Measurements from ENCODE around the gene MGME1. TPM values are rescaled to one million over a fixed set of nuclear protein-coding genes. Genes with fewer than 3 reads are reported as not detected.

The MGME1 gene
- 10 to 100 TPM; 46.6 to 50.7 TPM for total RNA-seq

GRCh38 chr20:17968366-17969277 lies at the start of gene MGME1, which contains the start of gene SNX5:
Gene MGME1, plus strand, starts transcription at chr20:17969018. Its CDS starts 842 bp downstream, at chr20:17969860.
Gene SNX5, minus strand, starts transcription at chr20:17968794. Its CDS starts 369 bp downstream, at chr20:17968425.
- H3K36me3 Mint-ChIP-seq, result peaks cover 68% of the 10 kb centered on the region
- CTCF ChIA-PET, result interaction anchor here (1.0 to 8.3 kb wide), 8 partner anchors 12 to 464 kb away, joined by 3 to 53 read pairs (median 6); partner anchors contain the start of gene RRBP1
- peak; percentile 91 for ATAC-seq

GRCh38 chr20:17919149-17919548 lies 49.7 kb upstream of the MGME1 start:
- H3K27me3 Mint-ChIP-seq, result peaks cover 53% of the 10 kb centered on the region
- peaks cover 6% of the 10 kb centered on the region for H3K4me1 Mint-ChIP-seq
- no peak overlapping the region for H3K27ac Mint-ChIP-seq
- DNase-seq, result no peak
- CTCF ChIA-PET, result no interaction called here
- ATAC-seq, result no peak
- H3K4me3 Mint-ChIP-seq, result no peak overlapping the region
- no peaks in the 10 kb centered on the region for H3K36me3 Mint-ChIP-seq
- no peaks in the 10 kb centered on the region for H3K9me3 Mint-ChIP-seq (ENCODE audit: low read depth)

More at GRCh38 chr20:17968366-17969277, at the start of gene MGME1, which contains the start of gene SNX5:
- H3K4me3 Mint-ChIP-seq, result peak within 1 kb of the TSS; percentile 87
- peaks cover 38% of the 10 kb centered on the region for H3K4me1 Mint-ChIP-seq
- DNase-seq, result peak; percentile 100
- H3K27me3 Mint-ChIP-seq, result no peaks in the 10 kb centered on the region
- H3K27ac Mint-ChIP-seq, result peak within 1 kb of the TSS; percentile 97
- no peaks in the 10 kb centered on the region for H3K9me3 Mint-ChIP-seq (ENCODE audit: low read depth)

DNA sequence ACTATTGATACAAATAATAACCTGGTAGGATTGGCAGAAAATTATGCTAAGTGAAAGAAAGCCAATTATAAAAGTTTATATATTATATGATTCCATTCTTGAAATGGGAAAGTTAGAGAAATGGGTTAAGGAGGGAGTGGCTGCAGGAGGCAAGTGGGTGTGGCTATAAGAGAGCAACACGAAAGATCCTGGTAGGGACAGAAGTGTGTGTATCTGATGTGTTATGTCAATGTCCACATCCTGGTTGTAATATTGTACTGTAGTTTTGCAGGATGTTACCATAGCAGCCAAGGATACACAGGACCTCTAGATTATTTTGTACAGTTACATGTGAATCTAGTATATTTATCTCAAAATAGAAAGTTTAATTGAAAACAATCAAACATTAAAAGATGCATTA lies 47.0 kb upstream of the MGME1 start:
- ATAC-seq, result no peak
- CTCF ChIA-PET, result no interaction called here
- no peaks in the 10 kb centered on the region for H3K9me3 Mint-ChIP-seq (ENCODE audit: low read depth)

GRCh38 chr20:17925141-17925939 lies 43.5 kb upstream of the MGME1 start:
- Mint-ChIP-seq H3K4me3 (no peak overlapping the region), H3K27ac (no peak overlapping the region), H3K27me3 (peaks cover 35% of the 10 kb centered on the region), H3K4me1 (no peaks in the 10 kb centered on the region), H3K36me3 (no peaks in the 10 kb centered on the region), H3K9me3 (ENCODE audit: low read depth) (no peaks in the 10 kb centered on the region)
- DNase-seq (no peak), ATAC-seq (no peak)
- CTCF ChIA-PET, result no interaction called here

More for the DNA sequence above, 47.0 kb upstream of the MGME1 start:
- Mint-ChIP-seq H3K27ac (no peak overlapping the region), H3K4me1 (peaks cover 2% of the 10 kb centered on the region), H3K4me3 (no peak overlapping the region), H3K36me3 (no peaks in the 10 kb centered on the region), H3K27me3 (peaks cover 51% of the 10 kb centered on the region)
- DNase-seq, result no peak

- ATAC-seq (no peak), DNase-seq (no peak)
- no peaks in the 10 kb centered on the region for H3K9me3 Mint-ChIP-seq (ENCODE audit: low read depth)
- H3K36me3 Mint-ChIP-seq, result no peaks in the 10 kb centered on the region
- no peak overlapping the region for H3K27ac Mint-ChIP-seq
- CTCF ChIA-PET, result no interaction called here
- no peaks in the 10 kb centered on the region for H3K4me1 Mint-ChIP-seq
- H3K4me3 Mint-ChIP-seq, result no peak overlapping the region
- H3K27me3 Mint-ChIP-seq, result peaks cover 32% of the 10 kb centered on the region
Measured at GRCh38 chr20:17925940-17926300, 42.9 kb upstream of the MGME1 start.

DNA sequence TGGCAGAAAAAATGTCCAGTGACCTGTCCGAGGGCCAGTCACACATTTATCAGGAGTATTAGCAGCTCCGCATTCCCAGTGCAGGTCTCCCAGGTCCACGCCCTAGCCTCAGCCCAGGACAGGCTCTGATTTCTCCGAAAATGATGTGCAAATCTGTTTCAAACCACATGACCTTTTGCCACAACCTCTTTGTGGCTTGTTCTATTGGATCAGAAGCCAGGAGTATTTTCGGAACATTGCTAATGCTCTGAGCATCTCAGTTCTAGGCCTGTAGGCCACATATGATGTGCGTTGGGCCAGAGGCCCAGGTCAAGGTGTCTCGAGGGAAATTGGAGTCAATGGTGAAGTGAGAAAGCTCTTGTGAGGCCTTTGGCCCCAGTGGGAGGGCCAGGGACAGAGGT lies 40.6 kb upstream of the MGME1 start:
- ATAC-seq, result no peak
- Mint-ChIP-seq H3K36me3 (no peaks in the 10 kb centered on the region), H3K27ac (no peak overlapping the region)

GRCh38 chr20:17928633-17929311 lies 40.0 kb upstream of the MGME1 start:
- no peaks in the 10 kb centered on the region for H3K9me3 Mint-ChIP-seq (ENCODE audit: low read depth)
- no peak overlapping the region for H3K27ac Mint-ChIP-seq
- DNase-seq, result no peak
- no peak overlapping the region for H3K4me3 Mint-ChIP-seq
- H3K27me3 Mint-ChIP-seq, result peaks cover 16% of the 10 kb centered on the region
- no peaks in the 10 kb centered on the region for H3K36me3 Mint-ChIP-seq
- ATAC-seq, result no peak
- CTCF ChIA-PET, result no interaction called here
- no peaks in the 10 kb centered on the region for H3K4me1 Mint-ChIP-seq

More for the DNA sequence above, 40.6 kb upstream of the MGME1 start:
- no peak for DNase-seq
- H3K4me1 Mint-ChIP-seq, result no peaks in the 10 kb centered on the region
- H3K27me3 Mint-ChIP-seq, result peaks cover 18% of the 10 kb centered on the region
- CTCF ChIA-PET, result no interaction called here
- H3K9me3 Mint-ChIP-seq (ENCODE audit: low read depth), result no peaks in the 10 kb centered on the region
- H3K4me3 Mint-ChIP-seq, result no peak overlapping the region

DNA sequence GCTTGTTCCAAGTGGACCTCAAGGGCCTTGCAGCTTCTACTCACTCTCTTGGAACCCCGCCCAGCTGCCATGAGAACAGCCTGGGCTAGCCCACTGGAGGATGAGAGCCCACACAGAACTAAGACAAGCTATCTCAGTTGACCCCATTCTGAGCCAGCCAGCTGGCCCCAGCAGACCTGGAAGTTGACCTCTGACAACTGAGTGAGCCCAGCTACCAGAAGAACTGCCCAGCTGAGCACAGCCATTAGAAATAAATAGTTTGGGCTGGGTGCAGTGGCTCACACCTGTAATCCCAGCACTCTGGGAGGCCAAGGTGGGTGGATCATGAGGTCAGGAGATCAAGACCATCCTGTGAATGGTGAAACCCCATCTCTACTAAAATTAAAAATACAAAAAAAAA lies 37.3 kb upstream of the MGME1 start:
- Mint-ChIP-seq H3K4me3 (no peak overlapping the region), H3K9me3 (ENCODE audit: low read depth) (no peaks in the 10 kb centered on the region), H3K36me3 (no peaks in the 10 kb centered on the region), H3K27me3 (no peaks in the 10 kb centered on the region), H3K27ac (no peak overlapping the region), H3K4me1 (no peaks in the 10 kb centered on the region)
- CTCF ChIA-PET, result no interaction called here
- no peak for DNase-seq
- no peak for ATAC-seq

- ATAC-seq, result no peak
- Mint-ChIP-seq H3K36me3 (no peaks in the 10 kb centered on the region), H3K27me3 (no peaks in the 10 kb centered on the region), H3K4me3 (no peak overlapping the region), H3K27ac (no peak overlapping the region), H3K9me3 (ENCODE audit: low read depth) (no peaks in the 10 kb centered on the region), H3K4me1 (no peaks in the 10 kb centered on the region)
- CTCF ChIA-PET, result no interaction called here
- DNase-seq, result no peak
Measured at GRCh38 chr20:17932396-17932795, 36.4 kb upstream of the MGME1 start.

DNA sequence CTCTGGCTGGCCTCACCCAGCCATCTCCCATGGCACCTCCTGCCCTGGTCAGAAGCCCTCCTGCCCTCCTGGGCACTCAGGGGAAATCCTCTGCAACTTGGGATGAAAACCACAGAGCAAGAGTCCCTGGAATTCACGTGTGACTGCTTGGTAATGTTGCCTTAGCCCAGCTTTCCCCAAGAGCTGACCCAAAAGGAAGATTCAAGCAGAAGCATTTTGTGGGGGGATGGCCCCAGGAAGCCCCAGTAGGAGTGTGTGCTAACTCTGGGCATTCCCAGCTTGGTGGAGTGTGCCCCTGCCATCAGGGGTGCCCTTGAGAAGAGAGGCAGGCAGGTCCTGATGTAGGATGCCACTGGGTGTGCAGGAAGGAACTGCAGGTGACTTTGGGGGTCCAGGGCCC lies 35.7 kb upstream of the MGME1 start:
- Mint-ChIP-seq H3K27ac (no peak overlapping the region), H3K4me1 (no peaks in the 10 kb centered on the region), H3K36me3 (no peaks in the 10 kb centered on the region), H3K27me3 (no peaks in the 10 kb centered on the region), H3K9me3 (ENCODE audit: low read depth) (no peaks in the 10 kb centered on the region), H3K4me3 (no peak overlapping the region)
- CTCF ChIA-PET, result no interaction called here
- DNase-seq, result no peak
- no peak for ATAC-seq

DNA sequence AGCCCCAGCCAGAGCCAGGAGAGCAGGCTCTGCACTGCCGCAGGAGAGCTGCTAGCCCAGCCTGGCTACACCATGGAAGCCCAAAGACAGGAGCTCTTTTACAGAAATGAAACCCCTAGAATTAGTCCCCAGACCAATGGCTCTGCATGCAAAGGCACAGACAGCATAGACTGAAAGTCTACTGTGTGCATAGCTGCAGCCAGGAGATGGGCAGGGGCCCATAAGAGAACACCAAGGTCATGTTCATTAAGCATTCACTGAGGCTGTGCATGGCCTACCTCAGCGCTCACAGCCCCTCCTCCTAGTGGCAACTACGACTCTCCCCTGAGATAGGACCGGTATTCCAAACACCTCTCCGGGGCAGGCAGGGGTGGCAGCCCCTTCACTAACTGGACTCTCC lies 35.1 kb upstream of the MGME1 start:
- Mint-ChIP-seq H3K4me3 (no peak overlapping the region), H3K4me1 (peaks cover under 1% of the 10 kb centered on the region), H3K27me3 (no peaks in the 10 kb centered on the region), H3K36me3 (no peaks in the 10 kb centered on the region), H3K9me3 (ENCODE audit: low read depth) (no peaks in the 10 kb centered on the region), H3K27ac (no peak overlapping the region)
- CTCF ChIA-PET, result no interaction called here
- ATAC-seq (no peak), DNase-seq (no peak)

DNA sequence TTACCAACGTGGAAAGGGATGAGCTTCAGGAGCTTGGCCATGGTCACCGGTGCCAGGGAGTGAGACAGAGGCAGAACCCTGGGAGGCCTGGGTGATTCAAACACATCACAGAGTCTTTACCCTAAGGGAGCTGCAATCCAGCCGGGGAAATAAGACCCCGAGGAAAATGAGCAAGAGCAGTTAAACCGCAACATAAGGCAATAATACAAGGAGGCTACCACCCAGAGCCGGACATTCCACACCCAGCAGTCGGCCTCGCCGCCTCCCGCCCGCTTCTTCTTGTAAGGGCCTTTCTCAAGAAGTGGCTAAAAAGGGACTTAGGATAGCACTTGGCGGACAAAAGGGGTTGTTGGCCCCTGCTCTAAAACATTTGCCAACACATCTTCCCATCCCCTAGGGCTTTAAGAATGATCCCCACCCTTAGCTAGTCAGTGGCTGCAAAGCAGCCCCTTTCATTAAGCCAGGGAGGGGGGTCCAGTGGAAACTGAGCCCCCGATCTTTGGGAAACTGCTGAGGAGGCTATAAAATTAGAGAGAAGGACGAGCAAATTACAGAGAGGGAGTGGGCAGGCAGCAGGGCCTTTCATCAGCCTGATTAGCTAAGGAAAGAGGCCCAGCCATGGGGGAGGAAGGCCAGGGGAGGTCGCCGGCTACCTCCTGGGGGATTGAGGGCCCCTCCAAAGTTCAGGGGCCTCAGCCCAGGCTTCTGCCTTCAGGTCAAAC lies 34.5 kb upstream of the MGME1 start:
- CTCF ChIA-PET, result no interaction called here
- H3K36me3 Mint-ChIP-seq, result no peaks in the 10 kb centered on the region
- no peak overlapping the region for H3K4me3 Mint-ChIP-seq
- no peaks in the 10 kb centered on the region for H3K27me3 Mint-ChIP-seq
- H3K9me3 Mint-ChIP-seq (ENCODE audit: low read depth), result no peaks in the 10 kb centered on the region
- no peak overlapping the region for H3K27ac Mint-ChIP-seq
- no peak for DNase-seq
- peaks cover 6% of the 10 kb centered on the region for H3K4me1 Mint-ChIP-seq
- ATAC-seq, result no peak

GRCh38 chr20:17935186-17935585 lies 33.6 kb upstream of the MGME1 start:
- CTCF ChIA-PET, result no interaction called here
- Mint-ChIP-seq H3K4me1 (peaks cover 15% of the 10 kb centered on the region), H3K27me3 (no peaks in the 10 kb centered on the region), H3K4me3 (no peak overlapping the region), H3K27ac (no peak overlapping the region), H3K9me3 (ENCODE audit: low read depth) (no peaks in the 10 kb centered on the region), H3K36me3 (no peaks in the 10 kb centered on the region)
- ATAC-seq (no peak), DNase-seq (no peak)
